CD1c-positive myeloid dendritic cell (primary cell): ENCODE results near the gene ST6GALNAC3.

Experiments used
- DNase-seq: peaks from one replicate; pipeline ENCODE4 v3.0.0-alpha.2; 2016; ENCODE audit errors: extremely low spot score

Gene ST6GALNAC3

DNA sequence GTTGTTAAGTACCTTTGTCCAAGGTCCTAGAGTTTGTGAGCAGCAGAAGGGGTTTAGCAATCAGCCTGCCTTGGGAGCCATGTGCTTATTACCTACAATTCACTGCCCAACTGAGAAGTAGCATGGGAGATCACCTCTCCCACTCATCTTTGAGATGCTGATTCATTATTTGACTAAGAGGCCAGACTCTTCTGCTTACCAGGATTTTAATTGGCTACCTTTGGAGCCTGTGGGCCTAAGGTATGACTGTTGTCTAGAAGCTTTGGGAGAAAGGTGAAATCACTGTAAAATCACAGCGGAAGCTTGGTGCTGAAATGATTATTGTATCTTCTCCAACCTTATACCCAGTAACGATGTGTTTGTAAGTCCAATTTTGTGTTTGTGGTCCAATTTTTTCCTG is 213.4 kb downstream of the ST6GALNAC3 start:
- DNase-seq, result no peak

DNA sequence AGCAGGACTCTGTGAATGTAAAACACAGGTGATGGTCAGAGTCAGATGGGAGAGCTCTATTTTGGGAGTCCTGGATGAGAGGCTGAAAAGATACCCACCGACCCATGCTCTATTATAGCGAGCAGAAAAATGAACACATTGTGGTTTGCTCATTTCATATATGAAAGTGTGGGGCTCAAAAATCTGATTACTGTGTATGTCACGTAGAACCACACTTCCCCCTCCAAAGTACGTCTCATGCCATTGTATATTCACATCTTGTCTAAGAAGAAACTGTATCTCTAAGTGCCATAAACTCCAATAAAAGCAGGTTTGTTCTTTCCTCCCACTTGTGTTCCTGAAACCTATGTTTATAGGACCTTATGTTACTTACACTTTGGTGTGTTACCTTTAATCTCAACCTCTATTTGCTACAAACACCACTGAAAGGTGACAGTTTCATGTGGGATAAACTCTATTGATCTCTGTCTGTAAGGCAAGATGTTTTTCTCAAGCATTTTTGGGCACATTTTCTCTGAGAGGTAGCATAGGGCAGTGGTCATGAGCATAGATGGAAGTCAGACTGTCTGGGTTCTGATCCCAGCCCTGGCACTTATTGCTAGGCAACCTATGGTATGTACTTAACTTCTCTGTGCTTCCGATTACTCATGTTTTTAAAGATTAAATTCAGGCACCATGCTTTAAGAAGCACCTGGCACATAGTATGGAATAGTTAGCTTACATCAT is 214.4 kb downstream of the ST6GALNAC3 start:
- no peak for DNase-seq

DNA sequence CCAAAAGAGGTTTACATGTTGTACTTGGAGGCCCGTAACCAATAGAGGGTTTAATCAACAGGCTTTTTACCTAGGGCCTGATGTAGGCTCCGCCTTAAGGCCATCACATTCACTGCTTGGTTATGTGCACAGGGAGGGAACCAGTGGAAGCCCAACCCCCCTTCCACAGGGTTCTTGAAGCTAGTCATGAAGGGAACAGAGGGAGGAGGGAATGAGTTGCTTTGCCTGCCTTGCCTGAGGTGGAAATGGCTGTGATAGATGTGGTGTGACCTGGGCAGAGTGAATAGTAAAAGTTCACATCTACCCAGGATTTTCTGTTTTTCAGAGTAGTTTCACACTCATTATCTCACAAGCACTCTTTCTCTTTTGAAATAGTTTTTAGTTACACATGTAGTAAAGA is 215.1 kb downstream of the ST6GALNAC3 start:
- DNase-seq, result no peak

DNA sequence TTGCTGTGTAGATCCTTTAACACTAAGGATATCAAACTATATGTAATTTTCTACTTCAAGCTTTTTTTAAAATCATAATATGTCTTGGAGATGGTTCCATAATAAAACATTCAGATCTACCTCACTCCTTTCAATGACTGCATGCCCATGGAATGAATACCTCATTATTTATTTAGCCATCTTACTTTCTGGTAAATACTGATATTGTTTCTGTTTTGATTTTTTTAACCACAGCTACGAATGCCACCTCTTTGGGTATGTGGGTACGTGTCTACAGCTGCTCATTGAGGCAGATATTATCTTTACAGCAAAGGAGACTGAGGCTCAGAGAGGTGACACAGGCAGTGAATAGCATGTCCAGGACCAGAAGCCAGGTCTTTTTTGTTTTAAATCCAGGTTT is 215.7 kb downstream of the ST6GALNAC3 start:
- DNase-seq, result no peak

DNA sequence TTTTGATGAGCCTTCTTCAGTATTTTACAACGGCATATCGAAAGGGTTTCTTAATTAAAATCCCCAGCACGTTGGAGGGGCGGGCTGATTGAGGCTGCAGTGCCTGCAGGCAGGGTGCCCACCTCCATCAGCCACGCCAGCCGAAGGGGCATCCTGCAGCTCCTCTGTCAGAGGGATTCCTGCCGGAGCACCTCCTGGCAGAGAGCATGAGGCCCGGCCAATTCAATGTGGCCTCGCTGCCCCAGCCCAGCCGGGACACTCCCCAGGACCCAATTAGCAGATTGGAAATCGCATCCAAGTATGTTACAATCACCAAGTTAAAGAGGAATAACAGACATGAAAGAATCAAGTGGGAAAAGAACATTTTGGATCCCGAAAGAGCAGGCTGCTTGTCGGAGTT is 216.6 kb downstream of the ST6GALNAC3 start:
- DNase-seq, result no peak

DNA sequence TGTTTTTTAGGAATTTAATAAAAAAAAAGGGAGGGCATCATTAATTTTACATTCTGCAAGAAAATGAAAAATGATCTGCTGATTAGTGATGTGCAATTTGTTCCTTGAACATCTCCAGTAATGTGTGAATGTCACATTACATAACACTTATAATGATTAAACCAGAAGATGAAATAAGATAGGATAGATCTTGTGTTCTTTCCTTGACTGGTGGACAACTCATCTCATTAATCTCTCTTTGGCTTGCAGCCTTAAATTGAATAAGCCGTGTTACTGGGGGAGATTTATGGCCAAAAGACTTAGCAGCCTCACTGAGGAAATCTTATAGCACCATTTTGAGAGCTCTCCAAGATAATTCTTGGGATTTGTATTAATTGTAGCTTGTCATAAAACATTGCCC is 217.2 kb downstream of the ST6GALNAC3 start:
- DNase-seq, result no peak

DNA sequence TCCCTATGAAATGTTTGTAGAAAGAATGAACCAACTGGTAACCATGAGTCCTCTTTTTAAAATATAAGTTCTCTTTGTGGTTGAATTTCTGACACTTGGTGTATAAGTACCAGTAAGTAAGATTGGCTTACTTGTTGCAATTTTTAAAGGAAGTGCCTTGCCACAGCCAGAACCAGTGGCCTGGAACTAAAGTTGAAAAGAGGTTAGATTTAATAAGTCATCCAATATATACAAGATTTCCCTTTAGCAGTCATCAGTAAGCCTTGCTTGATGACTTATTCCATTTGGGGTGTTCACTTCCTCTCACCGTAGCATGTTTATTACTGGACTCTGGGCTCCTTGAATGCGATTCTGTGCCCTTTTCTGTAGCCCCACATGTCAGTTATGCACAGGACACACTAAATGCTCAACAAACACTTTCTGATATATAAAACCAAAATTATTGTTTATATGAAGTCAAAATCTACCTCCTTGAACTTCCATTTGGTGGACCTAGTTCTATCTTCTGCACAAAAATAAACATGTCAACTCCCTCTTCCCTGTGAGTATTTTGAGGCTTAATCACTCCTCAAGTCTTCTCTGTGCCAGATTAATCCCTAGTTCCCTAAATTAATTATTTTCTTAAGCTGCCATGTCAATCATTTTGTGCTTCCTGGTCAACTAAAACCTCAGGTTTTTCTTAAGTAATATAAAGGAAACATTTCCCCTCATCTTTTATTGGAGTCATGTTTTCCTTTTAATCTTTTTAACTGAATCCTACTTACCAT is 218.1 kb downstream of the ST6GALNAC3 start:
- DNase-seq, result no peak

DNA sequence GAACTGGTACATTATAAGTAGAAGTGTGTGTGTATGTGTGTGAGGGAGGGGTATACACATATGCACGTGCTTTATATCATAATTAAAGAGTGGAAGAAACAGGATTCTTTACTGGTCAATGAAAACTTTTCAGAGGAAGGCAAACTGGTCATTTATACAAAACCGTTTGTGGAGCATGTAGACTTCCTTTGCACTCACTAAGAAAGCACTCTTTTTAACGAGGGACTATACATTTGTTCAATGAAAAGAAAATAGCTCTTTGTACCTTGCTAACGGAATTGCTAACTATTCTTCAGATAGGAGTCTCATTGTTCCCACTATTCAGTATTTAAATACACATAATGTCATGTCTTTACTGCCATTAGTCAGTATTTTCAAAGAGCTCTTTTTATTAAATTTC is 219.3 kb downstream of the ST6GALNAC3 start:
- DNase-seq, result no peak

DNA sequence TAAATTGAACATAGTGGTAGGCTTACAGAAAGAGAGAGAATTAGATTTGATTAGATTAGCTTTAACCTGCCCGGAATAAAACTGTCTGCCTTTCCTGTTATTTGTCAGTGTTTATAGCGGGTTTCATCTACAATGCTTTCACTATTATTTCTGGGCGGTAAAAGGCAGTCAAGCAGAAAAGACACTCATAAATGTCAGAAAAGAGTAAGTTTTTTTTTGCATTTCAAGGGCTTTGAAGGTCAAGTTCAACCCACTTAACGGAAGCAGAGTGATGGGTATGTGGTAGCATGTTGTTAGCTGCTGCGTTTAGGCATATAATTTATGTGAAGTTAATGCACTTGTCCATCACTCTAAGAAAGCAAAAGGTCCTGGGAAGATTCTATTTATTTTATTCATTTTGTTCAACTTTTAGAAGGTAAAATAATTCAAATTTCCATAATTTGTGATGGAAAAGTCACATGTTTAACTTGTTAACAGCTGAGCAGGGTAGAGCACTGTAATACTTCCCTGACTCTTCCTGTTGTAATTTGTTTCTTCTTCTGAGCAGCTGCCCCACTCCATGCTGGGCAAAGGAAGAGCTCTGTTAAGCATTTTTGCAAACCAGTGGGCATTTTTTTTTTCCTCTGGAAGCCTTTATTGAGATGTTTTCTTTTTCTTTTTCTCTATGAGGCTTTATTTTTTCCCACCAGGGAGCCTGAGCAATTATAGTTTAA is 220.1 kb downstream of the ST6GALNAC3 start:
- no peak for DNase-seq

DNA sequence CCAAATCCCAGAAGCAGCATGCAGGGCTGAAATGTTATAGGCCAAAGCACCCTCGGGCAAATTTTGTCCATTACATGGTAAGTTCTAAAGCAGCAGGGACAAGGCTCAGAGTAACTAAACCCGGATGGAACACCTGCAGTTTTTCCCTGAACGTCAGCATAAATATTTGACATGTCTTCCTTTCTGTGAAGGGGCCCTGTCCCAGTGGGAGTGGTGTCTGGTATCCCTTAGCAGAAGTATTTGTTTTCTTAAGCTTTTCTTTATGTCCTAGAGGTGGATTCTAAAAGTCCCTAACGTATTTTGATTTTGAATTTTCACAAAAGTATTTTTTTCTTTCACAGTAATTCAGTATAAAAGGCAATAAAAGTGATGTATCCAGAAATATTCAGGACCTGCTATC is 223.9 kb downstream of the ST6GALNAC3 start:
- no peak for DNase-seq

DNA sequence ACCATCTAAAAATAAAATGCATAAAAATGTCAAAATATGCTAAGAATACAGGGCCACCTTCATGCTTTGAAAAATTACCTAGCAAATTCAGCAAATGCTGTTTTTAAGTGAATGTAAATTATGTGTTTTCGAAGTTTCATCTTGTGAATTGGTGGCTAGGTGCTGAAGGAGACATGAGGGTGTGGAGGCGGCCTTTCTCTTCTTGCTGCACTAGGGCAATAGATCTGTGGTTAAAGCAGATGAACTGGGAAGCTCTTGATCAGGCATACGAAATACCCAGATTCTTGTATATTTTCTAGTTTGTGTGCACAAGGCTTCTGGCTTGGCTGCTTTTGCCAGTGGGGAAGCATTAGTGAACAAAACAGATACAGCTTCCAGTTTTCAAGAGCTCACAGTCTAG is 224.5 kb downstream of the ST6GALNAC3 start:
- DNase-seq, result no peak

DNA sequence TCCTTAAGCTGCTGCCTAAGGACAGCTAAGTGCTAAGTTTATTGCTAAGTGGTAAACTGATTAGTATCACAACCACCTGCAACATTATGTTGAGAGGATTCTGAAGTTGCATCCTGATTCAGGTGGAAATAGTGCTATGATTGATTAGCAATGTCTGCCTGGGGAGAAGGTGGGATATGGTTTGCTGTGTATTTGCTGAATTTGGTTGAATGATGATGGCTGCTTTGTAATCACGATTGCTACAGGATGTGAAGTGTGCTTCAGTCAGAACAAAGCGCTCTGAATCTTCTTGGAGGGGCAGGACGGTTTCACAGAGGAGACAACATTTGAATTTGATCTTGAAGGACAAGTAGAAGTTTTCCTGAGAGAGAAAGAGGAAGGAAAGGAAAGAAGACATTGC is 226.0 kb downstream of the ST6GALNAC3 start:
- no peak for DNase-seq

DNA sequence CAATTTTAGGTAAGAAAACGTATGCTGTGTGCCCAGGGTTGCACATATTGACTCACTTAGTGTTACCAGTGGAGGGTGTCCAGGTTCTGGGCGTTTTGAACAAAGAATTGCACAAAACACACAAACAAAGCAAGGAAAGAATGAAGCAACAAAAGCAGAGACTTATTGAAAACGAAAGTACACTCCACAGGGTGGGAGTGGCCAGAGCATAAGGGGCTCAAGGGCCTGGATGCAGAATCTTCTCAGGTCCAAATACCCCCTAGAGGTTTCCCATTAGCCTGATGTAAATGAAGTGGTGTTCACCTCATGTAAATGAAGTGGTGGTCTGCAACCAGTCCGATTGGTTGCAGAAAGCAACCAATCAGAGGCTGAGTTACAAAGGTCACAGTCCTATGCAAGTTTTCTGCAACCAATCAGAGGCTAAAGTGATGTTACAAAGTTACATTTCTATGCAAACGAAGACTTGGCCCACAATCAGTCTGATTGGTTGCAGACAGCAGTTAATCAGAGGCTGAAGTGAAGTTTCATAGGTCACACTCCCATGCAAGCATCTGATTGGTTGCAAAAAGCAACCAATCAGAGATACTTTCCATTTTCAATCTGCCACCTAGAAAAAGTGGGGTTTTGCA is 228.3 kb downstream of the ST6GALNAC3 start:
- DNase-seq, result no peak

DNA sequence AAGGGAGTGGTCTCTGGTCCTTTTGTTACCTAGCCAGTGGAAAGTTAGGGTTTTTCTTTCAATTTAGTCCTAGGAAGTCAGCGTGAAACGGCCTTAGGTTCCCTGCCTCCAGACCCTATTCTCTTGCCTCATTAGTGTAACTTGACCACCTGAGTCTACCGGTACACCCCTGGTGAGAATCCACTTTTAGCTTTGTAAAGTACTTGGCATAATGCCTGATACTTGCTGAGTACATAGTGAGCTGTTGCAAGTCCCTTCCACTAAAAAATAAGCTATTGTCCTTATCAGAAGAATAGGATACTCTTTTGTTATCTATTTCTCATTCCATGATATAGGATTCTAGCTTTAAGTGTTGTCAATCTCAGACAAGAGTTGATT is 228.8 kb downstream of the ST6GALNAC3 start:
- DNase-seq, result no peak

DNA sequence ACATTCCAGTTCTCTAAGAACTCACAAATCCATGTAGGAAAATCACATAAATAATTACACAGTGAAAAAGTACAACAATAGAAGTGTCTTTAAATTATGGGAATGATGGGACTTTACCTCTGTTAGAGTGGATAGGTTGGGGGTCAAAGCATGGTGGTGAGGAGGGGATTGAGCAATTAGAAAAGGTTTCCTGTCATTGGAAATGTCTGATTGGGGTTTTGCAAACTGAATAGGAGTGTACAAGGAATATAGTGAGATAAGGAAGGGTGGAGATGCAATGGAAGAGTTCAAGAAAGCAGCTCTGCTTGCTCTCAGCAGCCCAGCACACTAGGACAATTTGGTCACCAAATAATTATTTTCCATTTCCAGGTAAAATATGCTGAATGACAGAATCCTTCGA is 238.8 kb downstream of the ST6GALNAC3 start:
- DNase-seq, result no peak

DNA sequence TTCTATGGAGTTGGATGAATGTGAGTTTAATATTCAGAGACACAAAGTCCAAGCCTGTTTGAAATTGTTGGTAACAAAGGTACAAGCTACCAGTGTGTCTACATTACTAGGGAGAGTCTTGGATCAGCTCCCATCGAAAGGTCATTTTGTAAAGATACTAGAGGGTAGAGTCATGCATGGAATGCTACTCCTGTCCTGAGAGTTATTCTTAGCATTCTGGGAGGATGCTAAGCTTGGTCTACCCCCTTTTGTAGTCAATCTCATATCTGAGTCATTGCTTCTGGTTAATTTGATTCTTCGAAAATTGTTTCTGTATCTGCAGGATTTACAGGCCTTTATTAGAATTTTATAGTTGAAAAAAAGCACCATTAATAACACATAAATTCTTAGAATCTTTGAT is 240.2 kb downstream of the ST6GALNAC3 start:
- DNase-seq, result no peak

DNA sequence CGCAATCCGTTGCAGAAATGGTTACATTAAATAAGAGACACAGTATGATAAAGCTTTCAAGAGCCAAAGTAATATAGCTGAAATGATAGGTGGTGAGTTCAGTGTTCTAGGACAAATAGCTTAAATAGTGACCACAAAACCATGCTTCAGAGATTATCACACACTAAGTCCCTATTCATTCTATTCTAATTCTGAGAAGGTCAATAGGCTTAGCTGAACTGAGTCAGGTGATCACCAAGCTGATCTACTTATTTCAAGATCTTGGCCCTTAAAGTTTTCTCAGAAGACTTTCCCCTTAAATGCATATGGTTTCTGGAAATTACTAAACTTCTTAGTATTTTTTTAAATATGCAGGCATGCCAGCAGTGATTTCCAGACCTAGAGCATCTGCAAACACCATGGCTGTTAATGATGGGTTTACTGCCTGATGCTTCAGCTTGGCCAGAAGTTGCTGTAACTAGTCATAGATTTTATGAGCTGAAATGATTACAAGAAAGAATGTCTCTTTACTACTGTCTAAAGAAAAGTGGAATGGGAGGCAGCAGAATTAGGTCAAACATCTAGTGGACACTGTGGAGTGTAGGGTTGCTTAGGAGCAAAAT is 242.9 kb downstream of the ST6GALNAC3 start:
- no peak for DNase-seq

DNA sequence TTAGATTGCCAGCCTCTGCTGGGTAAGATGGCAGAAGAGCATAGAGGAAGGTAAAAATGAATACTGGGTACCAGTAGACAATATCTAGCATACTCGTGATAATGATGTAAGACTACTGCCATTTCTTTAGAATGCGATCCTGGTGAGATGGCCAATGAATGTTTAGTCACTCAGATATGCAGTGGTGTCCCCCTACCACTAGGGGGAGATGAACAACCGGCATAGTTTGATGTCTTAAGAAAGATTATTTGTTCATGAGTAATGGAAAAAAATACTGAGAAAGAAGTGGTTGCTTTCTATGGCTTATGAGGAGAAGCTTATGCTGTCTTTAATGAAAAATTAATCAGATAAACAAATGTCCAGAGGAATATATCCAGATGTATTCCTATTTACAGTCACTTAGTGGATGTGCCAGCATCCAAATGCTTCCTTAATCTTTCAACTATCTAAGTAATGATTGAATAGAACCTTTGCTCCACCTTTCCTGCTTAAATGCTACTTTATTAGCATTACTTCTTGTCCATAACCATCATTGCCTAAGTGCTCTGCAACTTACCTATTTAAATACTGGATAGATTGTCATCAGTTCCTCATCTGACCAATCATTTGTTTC is 256.6 kb downstream of the ST6GALNAC3 start:
- DNase-seq, result peak; percentile 56

DNA sequence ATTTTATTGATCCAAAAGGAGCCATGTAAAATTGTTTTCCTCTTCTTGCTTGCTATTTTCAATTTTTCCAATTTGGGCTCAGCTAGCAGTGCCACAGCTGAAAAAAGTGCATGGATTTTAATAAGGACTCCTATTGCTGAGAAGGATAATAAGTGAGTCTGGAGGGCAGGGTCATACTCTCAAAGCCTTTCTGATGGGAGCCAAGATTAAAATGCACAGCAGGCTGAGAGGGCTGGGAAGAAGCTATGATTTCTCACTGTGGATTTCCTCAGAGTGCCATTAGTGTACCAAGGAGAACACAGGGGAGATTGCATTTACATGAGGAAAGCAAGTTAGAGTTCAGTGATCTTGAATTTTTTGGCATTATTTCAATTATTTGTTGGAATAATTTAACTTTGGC is 261.3 kb downstream of the ST6GALNAC3 start:
- DNase-seq, result no peak

DNA sequence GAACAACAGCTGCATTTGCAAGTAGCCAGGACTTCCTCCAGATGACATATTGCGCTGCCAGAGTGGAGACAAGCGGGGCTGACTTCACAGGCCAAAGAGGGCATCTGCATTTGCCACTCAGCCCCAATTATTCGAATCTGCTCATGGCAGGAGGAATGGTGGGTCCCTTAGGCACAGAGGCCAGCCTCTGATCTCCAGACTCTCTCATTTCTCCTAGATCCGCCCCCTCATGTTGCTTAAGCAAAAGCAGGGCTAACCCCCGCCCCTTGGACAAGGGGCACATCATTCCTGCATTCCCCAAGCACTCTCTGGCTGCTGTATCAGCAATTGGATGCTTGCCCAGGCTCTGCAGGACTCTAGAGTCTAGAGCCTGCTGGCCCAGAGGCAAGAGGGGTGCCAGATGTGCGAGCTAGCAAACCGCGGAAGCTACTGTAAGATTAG is 262.4 kb downstream of the ST6GALNAC3 start:
- no peak for DNase-seq

DNA sequence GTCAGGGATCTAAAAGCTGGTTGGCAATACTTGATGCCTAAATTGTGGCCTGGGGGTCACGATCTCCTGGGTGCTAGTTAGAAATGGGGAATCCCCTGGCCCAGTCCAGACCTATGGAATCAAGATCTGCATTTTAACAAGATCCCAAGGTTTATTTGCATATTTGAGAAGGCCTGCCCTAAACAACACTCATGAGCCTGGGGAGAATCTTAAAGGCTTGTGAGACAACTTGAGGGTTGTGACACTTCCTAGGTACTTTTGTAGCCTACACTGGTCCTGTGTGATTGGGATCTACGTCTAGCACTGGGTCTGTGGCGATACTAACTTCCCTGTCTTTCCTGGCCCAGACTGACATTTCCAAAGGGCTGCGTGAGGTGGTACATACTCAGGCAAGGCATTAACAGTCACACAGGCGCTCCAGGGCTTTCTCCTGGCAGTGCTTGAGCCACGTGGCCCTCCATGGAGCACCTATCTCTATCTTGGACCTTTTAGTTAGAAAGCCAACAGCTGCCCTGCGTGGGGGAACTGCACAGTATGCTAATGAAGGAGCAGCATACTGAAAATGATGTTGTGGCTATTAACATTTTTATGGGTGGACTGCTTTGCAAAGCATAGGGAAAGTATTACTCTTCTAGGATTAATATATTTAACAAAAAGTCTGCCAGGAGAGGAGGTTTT is 263.1 kb downstream of the ST6GALNAC3 start:
- DNase-seq, result no peak
